OCI-LY1 (cell line): ENCODE results near the gene SHISA5.

ENCODE experiments used
- CTCF ChIP-seq: fragments of 200-600 bp; sonication (generic), shearing (Covaris generic); IDR thresholded peaks from 2 replicates; pipeline ENCODE4 v1.5.1; 2017; ENCODE audit warnings: mild to moderate bottlenecking, antibody characterized with exemption, low read length, moderate library complexity, mixed read lengths
- EZH2 ChIP-seq: fragments of 200-600 bp; sonication (generic), shearing (Covaris generic); IDR thresholded peaks from 2 replicates; pipeline ENCODE4 v1.8.0; 2017; ENCODE audit warnings: borderline replicate concordance, mixed run types, mild to moderate bottlenecking, antibody characterized with exemption, low read length, moderate library complexity, mixed read lengths

DNA sequence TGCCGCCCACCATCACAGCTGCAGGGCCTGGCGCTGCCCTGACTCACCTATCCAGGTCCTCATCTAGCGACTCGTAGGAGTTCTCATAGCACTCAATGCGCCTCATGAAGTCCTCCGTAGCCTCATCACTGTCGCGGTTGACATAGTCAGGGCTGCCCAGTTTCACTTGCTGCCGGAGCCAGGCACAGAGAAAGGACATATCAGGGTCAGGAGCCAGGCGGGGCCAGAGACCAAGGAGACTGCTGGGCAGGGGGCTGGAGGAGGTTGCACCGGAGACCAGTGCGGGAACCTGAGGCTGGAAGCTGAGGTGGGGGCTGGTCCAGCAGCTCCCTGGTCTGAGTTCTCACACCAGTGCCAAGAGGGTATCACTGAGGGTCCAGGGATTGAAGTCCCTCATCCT, 34.5 kb upstream of the SHISA5 start:
- no peak for TF ChIP-seq CTCF
- TF ChIP-seq EZH2: no peak
